Activated CD4-positive, alpha-beta T cell treated with anti-CD3 and anti-CD28 coated beads for 36 hours (primary cell): ENCODE results near the gene FARSA. TPM values are rescaled to one million over a fixed set of nuclear protein-coding genes. Genes with fewer than 3 reads are reported as not detected.
A peak's percentile ranks its signal among the peaks of the same experiment; 100 is the strongest.

ENCODE experiments used
- ATAC-seq: fragments of 200-7000 bp; cut with Tn5 transposase; one replicate; pipeline ENCODE4 v1.10.0; 2021; ENCODE audit warnings: mild to moderate bottlenecking, moderate library complexity
- CTCF ChIA-PET: fragments of 350-600 bp; sonication (Branson Sonifier 250); formaldehyde crosslinking; loops from one replicate; lab custom pipeline; 2021; ENCODE audit warnings: antibody characterized with exemption; lab: Charles Lee
- POLR2A ChIA-PET: fragments of 350-600 bp; sonication (Branson Sonifier 250); formaldehyde crosslinking; loops from one replicate; lab custom pipeline; 2021; ENCODE audit warnings: antibody characterized with exemption, inconsistent platforms; lab: Charles Lee
- DNase-seq: peaks from one replicate; pipeline ENCODE4 v3.0.0-alpha.2; 2020
- H3K27ac Mint-ChIP-seq: one replicate; pipeline ENCODE4 v1.8.0; 2021; ENCODE audit warnings: mixed read lengths
- H3K27me3 Mint-ChIP-seq: one replicate; pipeline ENCODE4 v1.8.0; 2021; ENCODE audit warnings: mixed read lengths
- H3K36me3 Mint-ChIP-seq: one replicate; pipeline ENCODE4 v1.8.0; 2021; ENCODE audit warnings: low read depth, mixed read lengths
- H3K4me1 Mint-ChIP-seq: one replicate; pipeline ENCODE4 v1.8.0; 2021; ENCODE audit warnings: mixed read lengths
- H3K4me3 Mint-ChIP-seq: one replicate; pipeline ENCODE4 v1.8.0; 2021; ENCODE audit warnings: mild to moderate bottlenecking, moderate library complexity, mixed read lengths
- H3K9me3 Mint-ChIP-seq: one replicate; pipeline ENCODE4 v1.8.0; 2021; ENCODE audit warnings: low read depth, mixed read lengths
- intact Hi-C, 2 experiments: fragments of 100-400 bp; cut with DNase I in 1 of 2; cut with micrococcal nuclease in 1 of 2; formaldehyde crosslinking; loops; one replicate each; pipeline versions ENCODE4 v1.14.2 to v1.15.1; 2022 to 2024; cut with DNase I, micrococcal nuclease
- total RNA-seq, 2 experiments: library from RNA; stranded (reverse); gene quantifications; one replicate each; pipeline ENCODE4 v1.2.3, GENCODE V29; 2021

Gene FARSA
- total RNA-seq, 2 experiments from 2014 or later, result 120 to 142 TPM

DNA sequence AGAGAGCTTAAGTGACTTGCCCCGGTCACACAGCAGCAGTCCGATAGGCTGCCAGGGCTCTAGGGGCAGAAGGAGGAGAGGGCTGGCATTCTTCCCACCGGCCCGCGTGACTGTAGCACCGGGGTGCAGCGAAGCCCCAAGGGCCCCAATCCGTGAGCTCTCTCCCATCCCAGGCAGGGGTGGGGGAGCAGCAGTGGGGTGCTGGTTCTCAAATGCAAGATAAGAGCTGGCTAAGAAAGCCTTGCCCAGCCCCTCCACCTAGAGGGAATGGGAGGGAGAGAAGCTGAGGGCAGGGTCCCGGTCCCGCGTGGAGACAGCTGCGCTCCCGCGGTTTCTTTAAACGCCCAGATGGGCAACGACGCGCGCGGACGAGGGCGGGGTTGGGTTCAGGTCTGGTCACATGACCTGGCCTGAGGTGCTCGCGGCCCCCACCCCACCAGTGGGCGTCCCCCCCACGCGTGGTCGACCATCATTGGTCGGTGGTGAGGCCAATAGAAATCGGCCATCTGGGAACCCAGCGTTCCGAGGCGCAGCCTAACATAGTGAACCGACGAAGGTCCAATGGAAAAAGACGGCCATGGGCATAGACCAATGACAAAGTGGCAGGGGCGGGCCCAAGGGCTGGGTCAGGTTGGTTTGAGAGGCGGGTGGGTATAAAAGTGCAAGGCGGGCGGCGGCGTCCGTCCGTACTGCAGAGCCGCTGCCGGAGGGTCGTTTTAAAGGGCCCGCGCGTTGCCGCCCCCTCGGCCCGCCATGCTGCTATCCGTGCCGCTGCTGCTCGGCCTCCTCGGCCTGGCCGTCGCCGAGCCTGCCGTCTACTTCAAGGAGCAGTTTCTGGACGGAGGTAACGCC lies 4.6 kb upstream of the FARSA start, which contains the start of gene CALR:
CALR (plus strand) TSS at position 683 of the 852 bp plus-strand sequence; CDS start at position 754, 71 bp downstream.
- Mint-ChIP-seq H3K27me3 (no peaks in the 10 kb centered on the region), H3K4me1 (peaks cover 56% of the 10 kb centered on the region), H3K27ac (peak within 1 kb of the TSS; percentile 96), H3K9me3 (no peaks in the 10 kb centered on the region), H3K36me3 (peaks cover 49% of the 10 kb centered on the region), H3K4me3 (peak within 1 kb of the TSS; percentile 99)
- intact Hi-C loops, result loop anchor here (1.0 to 10.0 kb wide), 13 partner anchors 19 to 1067 kb away; partner anchors contain the start of genes SYCE2 (in 2 of the 2), GADD45GIP1 (in 1 of the 2), GCDH (in 1 of the 2) and GET3 (in 1 of the 2)
- CTCF ChIA-PET, result interaction anchor here (0.9 to 2.8 kb wide), 4 partner anchors 27 to 173 kb away, joined by 3 to 13 read pairs (median 4); partner anchors contain the start of gene GCDH
- ATAC-seq (peak; percentile 89), DNase-seq (peak; percentile 99)
- POLR2A ChIA-PET, result interaction anchor here (0.5 to 1.2 kb wide), 5 partner anchors 19 to 208 kb away, joined by 3 to 7 read pairs (median 4); partner anchors contain the start of genes GCDH and SYCE2

DNA sequence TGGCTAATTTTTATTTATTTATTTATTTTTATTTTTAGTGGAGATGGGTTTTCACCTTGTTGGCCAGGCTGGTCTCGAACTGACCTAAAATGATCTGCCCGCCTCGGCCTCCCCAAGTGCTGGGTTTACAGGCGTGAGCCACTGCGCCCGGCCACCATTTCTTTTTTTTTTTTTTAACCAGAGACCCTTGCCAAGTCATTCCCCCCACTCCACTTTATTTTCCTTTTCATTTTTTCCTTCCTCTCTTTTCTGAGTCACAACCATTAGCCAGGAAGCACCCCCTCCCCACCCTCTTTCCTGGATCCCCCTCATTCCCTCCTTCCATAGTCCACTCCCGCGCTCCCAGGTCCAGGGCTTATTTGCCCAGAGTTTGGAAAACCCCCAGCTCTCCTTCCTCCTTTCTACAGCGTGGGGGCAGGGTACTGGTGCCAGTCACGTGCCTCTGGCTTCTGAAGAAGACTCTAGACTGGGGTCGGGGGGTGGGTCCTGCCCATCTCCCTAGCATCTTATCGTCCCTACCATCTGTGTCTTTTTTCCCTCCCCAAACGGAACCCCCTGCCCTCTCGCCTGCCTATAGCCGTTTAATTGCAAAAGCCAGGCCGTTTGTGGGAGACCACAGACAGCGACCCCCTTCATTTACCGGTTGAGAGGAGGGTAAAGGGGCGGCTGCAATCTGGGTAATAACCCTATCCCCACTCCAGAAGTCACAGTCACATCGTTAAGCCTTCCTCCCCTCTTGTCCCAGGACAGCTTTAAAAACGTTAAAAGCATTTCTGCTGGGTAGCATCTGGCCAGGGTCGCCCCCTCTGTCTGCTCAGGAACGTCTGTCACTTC lies 3.8 kb upstream of the FARSA start:
- H3K9me3 Mint-ChIP-seq, result no peaks in the 10 kb centered on the region
- H3K27me3 Mint-ChIP-seq, result no peaks in the 10 kb centered on the region
- POLR2A ChIA-PET, result interaction anchor here (0.5 to 1.2 kb wide), 5 partner anchors 18 to 209 kb away, joined by 3 to 7 read pairs (median 4); partner anchors contain the start of genes GCDH and SYCE2
- H3K4me3 Mint-ChIP-seq, result peak overlapping the region; percentile 99
- peak overlapping the region; percentile 86 for H3K27ac Mint-ChIP-seq
- no peak for ATAC-seq
- CTCF ChIA-PET, result interaction anchor here (0.9 to 2.8 kb wide), 4 partner anchors 28 to 172 kb away, joined by 3 to 13 read pairs (median 4); partner anchors contain the start of gene GCDH
- peaks cover 49% of the 10 kb centered on the region for H3K36me3 Mint-ChIP-seq
- peaks cover 57% of the 10 kb centered on the region for H3K4me1 Mint-ChIP-seq
- intact Hi-C loops, result loop anchor here (5.0 to 10.0 kb wide), 3 partner anchors 145 to 1067 kb away; partner anchors contain the start of genes JUNB (in 1 of the 2), RFX1 (in 1 of the 2) and TNPO2 (in 1 of the 2)
- peak; percentile 50 for DNase-seq

DNA sequence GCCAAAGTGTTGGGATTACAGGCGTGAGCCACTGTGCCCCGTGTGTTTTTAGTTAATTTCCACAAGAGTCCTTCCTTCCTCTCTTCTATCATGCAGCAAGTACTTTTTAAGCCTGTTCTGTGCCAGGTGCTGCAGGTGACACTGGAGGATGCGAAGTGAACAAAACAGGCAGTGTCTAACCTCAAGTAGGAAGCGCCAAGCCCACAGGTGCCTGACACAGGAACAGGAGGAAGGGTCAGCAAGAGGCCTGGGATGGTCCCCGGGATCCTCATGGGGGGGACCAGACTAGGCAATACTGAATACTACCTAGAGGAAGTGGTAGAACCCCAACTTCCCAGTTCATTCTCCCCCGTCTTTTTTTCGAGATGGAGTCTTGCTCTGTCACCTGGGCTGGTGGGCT lies 3.1 kb upstream of the FARSA start:
- Mint-ChIP-seq H3K27me3 (no peaks in the 10 kb centered on the region), H3K4me1 (peaks cover 58% of the 10 kb centered on the region), H3K36me3 (peaks cover 46% of the 10 kb centered on the region), H3K9me3 (no peaks in the 10 kb centered on the region), H3K4me3 (no peak overlapping the region), H3K27ac (peak overlapping the region; percentile 77)
- DNase-seq (peak; percentile 20), ATAC-seq (no peak)
- intact Hi-C loops, result loop anchor here (5.0 to 10.0 kb wide), 3 partner anchors 144 to 1068 kb away; partner anchors contain the start of genes JUNB (in 1 of the 2), RFX1 (in 1 of the 2) and TNPO2 (in 1 of the 2)
- CTCF ChIA-PET, result no interaction called here
- POLR2A ChIA-PET, result no interaction called here

DNA sequence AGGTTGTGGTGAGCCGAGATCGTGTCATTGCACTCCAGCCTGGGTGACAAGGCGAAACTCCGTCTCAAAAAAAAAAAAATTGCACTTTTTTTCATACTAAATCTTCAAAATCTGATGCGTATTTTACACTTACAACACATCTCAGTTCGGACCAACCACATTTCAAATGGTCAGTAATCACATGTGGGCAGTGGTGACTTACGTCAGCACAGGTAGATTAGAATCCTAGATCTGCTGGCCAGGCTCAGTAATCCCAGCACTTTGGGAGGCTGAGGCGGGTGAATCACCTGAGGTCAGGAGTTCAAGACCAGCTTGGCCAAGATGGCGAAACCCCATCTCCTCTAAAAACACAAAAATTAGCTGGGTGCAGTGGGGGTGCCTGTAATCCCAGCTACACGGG lies 1.6 kb upstream of the FARSA start:
- ChIA-PET CTCF (interaction anchor here (0.6 to 0.7 kb wide), 2 partner anchors 16 to 156 kb away, joined by 3 to 4 read pairs; partner anchors contain the start of gene SYCE2), POLR2A (interaction anchor here (1.0 kb wide), 1 partner anchor 50 kb away, joined by 3 read pairs; no protein-coding TSS in a partner anchor)
- Mint-ChIP-seq H3K9me3 (no peaks in the 10 kb centered on the region), H3K4me3 (no peak overlapping the region), H3K4me1 (peaks cover 48% of the 10 kb centered on the region), H3K27ac (no peak overlapping the region), H3K36me3 (peaks cover 42% of the 10 kb centered on the region), H3K27me3 (no peaks in the 10 kb centered on the region)
- ATAC-seq (no peak), DNase-seq (peak; percentile 4)
- intact Hi-C loops, result loop anchor here (5.0 to 10.0 kb wide), 3 partner anchors 143 to 1070 kb away; partner anchors contain the start of genes JUNB (in 1 of the 2), RFX1 (in 1 of the 2) and TNPO2 (in 1 of the 2)

DNA sequence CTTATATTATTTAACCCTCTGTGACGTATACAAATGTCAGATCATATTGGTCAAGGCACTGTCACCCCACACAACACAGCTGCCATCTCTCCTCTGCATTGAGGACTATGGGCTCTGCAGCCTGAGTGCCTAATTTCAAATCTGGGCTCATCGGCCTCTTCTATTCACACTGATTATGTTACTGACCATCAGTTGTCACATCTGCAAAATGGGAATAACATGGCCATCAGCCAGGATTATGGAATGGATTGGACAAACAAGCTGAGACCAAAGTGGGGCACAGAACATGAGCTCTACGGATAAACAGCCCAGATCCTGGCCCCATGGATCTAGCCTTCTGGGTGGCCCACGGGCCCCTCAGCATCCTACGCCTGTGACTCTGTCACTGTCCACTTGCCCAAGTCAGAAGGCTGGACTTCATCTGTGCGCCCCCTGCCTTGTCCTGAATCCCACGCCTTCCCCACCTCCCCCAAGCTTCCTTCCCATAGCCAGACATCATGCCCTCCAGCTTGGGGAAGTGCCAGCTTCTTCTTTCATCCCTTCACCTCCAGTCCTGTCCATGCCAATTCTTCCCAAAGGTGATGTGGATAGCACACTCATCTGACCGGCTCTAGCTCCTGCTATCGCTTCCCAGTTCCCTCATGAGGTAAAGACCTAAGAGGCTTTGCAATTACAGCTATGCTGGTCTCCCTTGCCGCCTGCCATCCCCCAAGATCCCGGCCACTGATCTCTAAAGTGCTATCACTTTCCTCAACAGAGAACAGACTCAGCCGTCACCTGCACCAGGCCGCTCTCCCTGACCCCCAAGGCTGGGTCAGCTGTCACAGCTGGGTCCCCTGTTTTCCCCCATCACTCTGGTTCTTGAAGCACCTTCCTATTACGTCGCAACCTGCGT lies 872 bp downstream of the FARSA start:
- no peak for ATAC-seq
- H3K4me3 Mint-ChIP-seq, result peak overlapping the region; percentile 99
- DNase-seq, result peak; percentile 3
- ChIA-PET CTCF (interaction anchor here (1.0 to 1.7 kb wide), 5 partner anchors 12 to 33 kb away, joined by 3 to 4 read pairs (median 4); no protein-coding TSS in a partner anchor), POLR2A (interaction anchor here (1.0 to 1.3 kb wide), 3 partner anchors 41 to 48 kb away, joined by 3 to 4 read pairs (median 3); partner anchors contain the start of gene GCDH)
- peak overlapping the region; percentile 94 for H3K27ac Mint-ChIP-seq
- peaks cover 35% of the 10 kb centered on the region for H3K4me1 Mint-ChIP-seq
- no peaks in the 10 kb centered on the region for H3K27me3 Mint-ChIP-seq
- H3K9me3 Mint-ChIP-seq, result no peaks in the 10 kb centered on the region
- H3K36me3 Mint-ChIP-seq, result peaks cover 39% of the 10 kb centered on the region
- intact Hi-C loops, result loop anchor here (1.0 to 10.0 kb wide), 9 partner anchors 13 to 1072 kb away; partner anchors contain the start of genes SYCE2 (in 2 of the 2), DHPS (in 1 of the 2), GADD45GIP1 (in 1 of the 2) and GCDH (in 1 of the 2)

DNA sequence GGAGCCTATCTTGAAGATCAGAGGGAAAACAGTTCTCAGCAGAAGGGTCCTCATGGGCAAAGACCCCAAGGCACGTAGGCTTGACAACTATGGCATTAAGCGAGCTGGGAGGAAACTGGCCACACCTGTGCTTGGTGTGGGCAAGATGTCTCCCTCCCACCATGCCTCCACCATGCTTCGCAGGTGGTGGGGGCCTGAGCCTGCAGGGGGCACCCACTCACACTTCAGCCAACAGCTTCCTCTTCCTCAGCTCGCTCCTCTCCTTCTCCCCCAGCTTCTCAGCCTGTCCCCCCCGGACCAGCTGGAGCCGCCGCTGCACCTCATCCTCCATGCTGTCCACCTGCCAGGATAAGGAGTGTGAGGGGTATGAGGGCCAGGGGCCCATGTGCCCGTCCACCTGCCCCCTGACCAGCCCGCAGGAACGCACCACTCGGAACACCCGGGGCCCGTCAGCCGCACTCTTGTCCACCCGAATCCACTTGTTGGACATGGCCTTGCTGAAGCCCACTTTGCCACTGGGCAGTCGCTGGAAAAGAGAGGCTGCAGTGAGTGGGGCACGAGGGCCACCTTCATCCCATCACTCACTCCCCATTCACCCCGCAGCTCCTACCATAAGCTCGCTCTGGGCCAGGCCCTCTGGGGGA lies 3.4 kb downstream of the FARSA start:
- POLR2A ChIA-PET, result no interaction called here
- ATAC-seq (no peak), DNase-seq (no peak)
- CTCF ChIA-PET, result interaction anchor here (0.6 to 0.9 kb wide), 3 partner anchors 17 to 39 kb away, joined by 3 to 5 read pairs (median 4); partner anchors contain the start of gene GCDH
- intact Hi-C loops, result loop anchor here in 1 of 2 experiments (10.0 kb wide), 1 partner anchor 1075 kb away; the partner anchor contains the start of gene RFX1
- Mint-ChIP-seq H3K4me1 (peaks cover 22% of the 10 kb centered on the region), H3K27ac (no peak overlapping the region), H3K36me3 (peaks cover 54% of the 10 kb centered on the region), H3K4me3 (no peak overlapping the region), H3K9me3 (no peaks in the 10 kb centered on the region), H3K27me3 (no peaks in the 10 kb centered on the region)

DNA sequence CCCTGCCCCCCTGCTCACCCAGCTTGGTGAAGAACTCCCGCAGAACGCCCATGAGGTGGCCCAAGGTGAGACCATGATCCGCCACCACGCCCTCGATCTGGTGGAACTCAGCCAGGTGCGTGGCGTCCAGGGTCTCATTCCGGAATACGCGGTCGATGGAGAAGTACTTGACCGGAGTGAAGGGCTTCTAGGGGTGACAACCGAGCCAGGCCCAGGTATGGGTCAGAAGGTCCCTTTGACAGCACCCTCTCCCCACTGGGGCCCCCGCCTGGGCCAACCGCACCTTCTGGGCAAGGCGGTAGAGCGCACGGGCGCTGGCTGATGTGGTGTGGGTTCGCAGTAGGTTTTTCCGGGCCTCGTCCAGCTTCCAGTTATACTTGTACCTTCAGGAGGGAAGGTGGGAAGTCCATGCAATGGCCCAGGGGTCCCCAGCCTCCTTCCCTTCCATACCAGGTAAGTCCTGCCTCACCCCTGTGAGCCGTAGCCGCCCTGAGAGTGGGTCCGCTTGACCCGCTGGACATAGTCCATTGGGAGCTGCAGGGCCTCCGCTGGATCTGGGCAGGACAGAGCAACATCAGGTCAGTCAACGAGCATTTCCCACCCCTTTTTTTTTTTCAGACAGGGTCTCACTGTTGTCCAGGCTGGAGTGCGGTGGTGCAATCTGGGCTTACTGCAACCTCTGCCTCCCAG lies 8.7 kb downstream of the FARSA start:
- H3K27me3 Mint-ChIP-seq, result no peaks in the 10 kb centered on the region
- peaks cover 57% of the 10 kb centered on the region for H3K36me3 Mint-ChIP-seq
- no peaks in the 10 kb centered on the region for H3K9me3 Mint-ChIP-seq
- H3K4me1 Mint-ChIP-seq, result peaks cover 2% of the 10 kb centered on the region
- CTCF ChIA-PET, result no interaction called here
- no peak overlapping the region for H3K27ac Mint-ChIP-seq
- no peak for ATAC-seq
- H3K4me3 Mint-ChIP-seq, result no peak overlapping the region
- intact Hi-C loops, result no loop called here
- DNase-seq, result no peak
- POLR2A ChIA-PET, result no interaction called here

DNA sequence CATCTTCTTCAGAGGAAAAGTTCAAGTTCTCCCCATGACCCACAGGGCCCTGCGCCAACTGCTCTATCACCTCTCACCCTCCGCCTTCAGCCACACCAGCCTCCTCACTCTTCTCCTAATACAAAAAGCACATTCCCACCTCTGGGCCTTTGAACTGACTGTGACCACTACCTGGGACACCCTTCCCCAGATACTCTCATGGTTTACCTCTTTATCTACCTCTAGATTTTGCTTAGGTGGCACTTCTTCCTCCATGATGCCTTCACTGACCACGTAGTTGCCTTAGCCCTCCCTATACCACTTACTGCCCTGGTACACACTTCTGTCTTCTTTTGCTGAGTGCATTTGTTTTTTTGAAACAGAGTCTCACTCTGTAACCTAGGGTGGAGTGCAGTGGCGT lies 10.6 kb downstream of the FARSA start:
- no peak overlapping the region for H3K27ac Mint-ChIP-seq
- H3K27me3 Mint-ChIP-seq, result no peaks in the 10 kb centered on the region

DNA sequence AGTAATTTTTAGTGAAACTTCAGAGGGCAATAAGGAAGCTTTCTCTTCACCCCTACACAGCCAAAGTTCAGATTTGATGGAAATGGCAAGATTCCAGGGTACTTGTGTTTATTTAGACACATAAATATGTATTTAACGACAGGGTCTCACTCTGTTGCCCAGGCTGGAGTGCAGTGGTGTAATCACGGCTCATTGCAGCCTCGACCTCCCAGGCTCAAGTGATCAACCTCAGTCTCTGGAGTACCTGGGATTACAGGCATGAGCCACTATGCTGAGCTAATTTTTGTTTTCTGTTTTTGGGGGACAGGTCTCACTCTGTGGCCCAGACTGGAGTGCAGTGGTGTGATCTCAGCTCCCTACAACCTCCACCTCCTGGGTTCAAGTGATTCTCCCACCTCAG lies 12.5 kb downstream of the FARSA start:
- POLR2A ChIA-PET, result interaction anchor here (0.6 to 0.9 kb wide), 2 partner anchors 75 to 198 kb away, joined by 4 to 5 read pairs; no protein-coding TSS in a partner anchor
- CTCF ChIA-PET, result interaction anchor here (0.6 to 1.4 kb wide), 5 partner anchors 11 to 56 kb away, joined by 3 to 4 read pairs (median 3); no protein-coding TSS in a partner anchor
- ATAC-seq (no peak), DNase-seq (no peak)
- intact Hi-C loops, result no loop called here
- peaks cover 38% of the 10 kb centered on the region for H3K36me3 Mint-ChIP-seq
- H3K27me3 Mint-ChIP-seq, result no peaks in the 10 kb centered on the region
- H3K27ac Mint-ChIP-seq, result peak overlapping the region; percentile 17
- H3K4me1 Mint-ChIP-seq, result peaks cover 13% of the 10 kb centered on the region
- H3K4me3 Mint-ChIP-seq, result no peak overlapping the region
- no peaks in the 10 kb centered on the region for H3K9me3 Mint-ChIP-seq

More for the DNA sequence above, 10.6 kb downstream of the FARSA start:
- ATAC-seq, result no peak
- POLR2A ChIA-PET, result no interaction called here
- CTCF ChIA-PET, result no interaction called here
- Mint-ChIP-seq H3K36me3 (peaks cover 49% of the 10 kb centered on the region), H3K9me3 (no peaks in the 10 kb centered on the region), H3K4me1 (peaks cover 13% of the 10 kb centered on the region), H3K4me3 (no peak overlapping the region)
- no peak for DNase-seq
- intact Hi-C loops, result no loop called here
